GM19395 (cell line): ENCODE data around the gene RAPGEF2.
A peak's percentile ranks its signal among the peaks of the same experiment; 100 is the strongest.

Experiments
- ATAC-seq: cut with Tn5 transposase; IDR thresholded peaks from one replicate; pipeline ENCODE4 v1.9.1; 2021; ENCODE audit warnings: mild to moderate bottlenecking, moderate library complexity; ENCODE audit not compliant: unreplicated experiment

RAPGEF2 gene

GRCh38 chr4:159193046-159193620, 90.3 kb downstream of the RAPGEF2 start:
- no peak for ATAC-seq

GRCh38 chr4:159195361-159195769, 92.5 kb downstream of the RAPGEF2 start:
- ATAC-seq = no peak

- ATAC-seq = no peak
Measured at GRCh38 chr4:159197260-159197884, 94.5 kb downstream of the RAPGEF2 start.

- no peak for ATAC-seq
Measured at GRCh38 chr4:159197885-159198269, 95.0 kb downstream of the RAPGEF2 start.

GRCh38 chr4:159199826-159200225, 96.9 kb downstream of the RAPGEF2 start:
- ATAC-seq = no peak

- ATAC-seq = no peak
Measured at GRCh38 chr4:159201168-159201567, 98.3 kb downstream of the RAPGEF2 start.

- no peak for ATAC-seq
Measured at GRCh38 chr4:159204566-159204965, 101.7 kb downstream of the RAPGEF2 start.

GRCh38 chr4:159205466-159205865, 102.6 kb downstream of the RAPGEF2 start:
- ATAC-seq = no peak

GRCh38 chr4:159206427-159206871, 103.6 kb downstream of the RAPGEF2 start:
- ATAC-seq = peak; percentile 87

- no peak for ATAC-seq
Measured at GRCh38 chr4:159209249-159209648, 106.4 kb downstream of the RAPGEF2 start.

GRCh38 chr4:159210975-159211374, 108.1 kb downstream of the RAPGEF2 start:
- no peak for ATAC-seq

GRCh38 chr4:159212675-159213293, 109.9 kb downstream of the RAPGEF2 start:
- ATAC-seq = no peak

- ATAC-seq = no peak
Measured at GRCh38 chr4:159216834-159217233, 114.0 kb downstream of the RAPGEF2 start.

- ATAC-seq = no peak
Measured at GRCh38 chr4:159219862-159220261, 117.0 kb downstream of the RAPGEF2 start.

GRCh38 chr4:159220353-159220752, 117.5 kb downstream of the RAPGEF2 start:
- ATAC-seq = no peak

- no peak for ATAC-seq
Measured at GRCh38 chr4:159221280-159221679, 118.4 kb downstream of the RAPGEF2 start.

GRCh38 chr4:159222043-159222552, 119.2 kb downstream of the RAPGEF2 start:
- no peak for ATAC-seq

- no peak for ATAC-seq
Measured at GRCh38 chr4:159224408-159224807, 121.5 kb downstream of the RAPGEF2 start.

GRCh38 chr4:159227378-159227777, 124.5 kb downstream of the RAPGEF2 start:
- ATAC-seq = no peak

GRCh38 chr4:159227984-159228383, 125.1 kb downstream of the RAPGEF2 start:
- no peak for ATAC-seq

- ATAC-seq = no peak
Measured at GRCh38 chr4:159229164-159229563, 126.3 kb downstream of the RAPGEF2 start.

GRCh38 chr4:159232465-159233106, 129.7 kb downstream of the RAPGEF2 start:
- no peak for ATAC-seq
